NCI-H2171 treated with DMSO at 0.1 percent for 48 hours (cell line): Measurements from ENCODE around the gene SETMAR.

ENCODE experiments used
- DNase-seq: peaks from one replicate; lab custom pipeline; 2025; lab: John Stamatoyannopoulos, UW

The SETMAR gene

GRCh38 chr3:4351164-4351855, 48.1 kb downstream of the SETMAR start:
- DNase-seq = no peak

GRCh38 chr3:4351872-4352271, 48.7 kb downstream of the SETMAR start:
- DNase-seq = no peak

GRCh38 chr3:4355401-4356219, 52.4 kb downstream of the SETMAR start:
- no peak for DNase-seq

GRCh38 chr3:4356220-4356540, 53.0 kb downstream of the SETMAR start:
- DNase-seq = no peak

GRCh38 chr3:4356546-4357410, 53.6 kb downstream of the SETMAR start:
- DNase-seq = no peak

- DNase-seq = no peak
Observed at GRCh38 chr3:4358273-4358672, 55.1 kb downstream of the SETMAR start.

GRCh38 chr3:4359805-4360502, 56.8 kb downstream of the SETMAR start:
- DNase-seq = no peak

GRCh38 chr3:4360817-4361216, 57.6 kb downstream of the SETMAR start:
- DNase-seq = no peak

- DNase-seq = no peak
Observed at GRCh38 chr3:4362523-4362922, 59.4 kb downstream of the SETMAR start.
